ENCODE data around the gene IL17D. TPM values are rescaled to one million over a fixed set of nuclear protein-coding genes. Genes with fewer than 3 reads are reported as not detected.
"Not testable (repeated sequence)": the region's sequence is repeated elsewhere in the genome, so short reads cannot be mapped to it uniquely, and the experiment has no call there.

IL17D gene
- total and polyA plus RNA-seq, 9 donors: 1.7 to 12.6 (median 4.4) TPM

DNA sequence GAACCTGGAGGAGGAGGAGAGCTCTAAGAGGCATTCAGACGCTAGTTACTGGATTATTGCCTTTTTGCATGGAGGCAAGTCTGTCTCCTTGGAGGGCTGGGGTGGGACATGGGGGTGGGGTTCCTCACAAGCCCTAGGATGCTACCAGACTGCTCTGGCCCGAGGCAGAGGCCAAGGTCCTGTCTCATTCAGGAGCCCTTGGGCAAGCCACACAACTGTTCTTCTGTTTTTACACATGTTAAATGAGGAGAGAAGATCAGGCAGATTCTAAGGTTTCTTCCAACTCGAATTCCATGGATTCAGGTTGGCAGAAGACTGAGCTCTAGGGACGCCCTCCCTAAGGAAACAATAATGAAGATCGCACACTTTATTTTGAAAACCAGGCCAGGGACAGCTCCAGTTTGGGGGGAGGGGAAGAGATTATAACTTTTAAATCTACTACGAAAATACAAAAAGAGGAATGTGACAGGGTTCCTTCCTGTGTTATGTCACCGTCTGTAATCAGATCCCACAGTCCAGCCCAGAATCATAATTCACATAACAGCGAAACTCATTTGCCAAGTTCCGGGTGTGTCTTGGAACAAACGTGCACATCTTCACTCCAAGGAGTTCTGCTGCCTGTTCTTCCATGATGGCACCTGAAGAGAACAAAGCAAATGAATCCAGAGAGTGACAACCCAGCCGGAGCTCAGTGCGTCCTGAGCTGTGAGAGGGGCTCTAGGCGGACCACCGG is 25.2 kb downstream of the IL17D start:
- no peak for TF ChIP-seq EP300 (IDR thresholded peaks at IDR 0.05)
- no peak for TF ChIP-seq POLR2A (IDR thresholded peaks at IDR 0.05)
- TF ChIP-seq, protein P1, sequence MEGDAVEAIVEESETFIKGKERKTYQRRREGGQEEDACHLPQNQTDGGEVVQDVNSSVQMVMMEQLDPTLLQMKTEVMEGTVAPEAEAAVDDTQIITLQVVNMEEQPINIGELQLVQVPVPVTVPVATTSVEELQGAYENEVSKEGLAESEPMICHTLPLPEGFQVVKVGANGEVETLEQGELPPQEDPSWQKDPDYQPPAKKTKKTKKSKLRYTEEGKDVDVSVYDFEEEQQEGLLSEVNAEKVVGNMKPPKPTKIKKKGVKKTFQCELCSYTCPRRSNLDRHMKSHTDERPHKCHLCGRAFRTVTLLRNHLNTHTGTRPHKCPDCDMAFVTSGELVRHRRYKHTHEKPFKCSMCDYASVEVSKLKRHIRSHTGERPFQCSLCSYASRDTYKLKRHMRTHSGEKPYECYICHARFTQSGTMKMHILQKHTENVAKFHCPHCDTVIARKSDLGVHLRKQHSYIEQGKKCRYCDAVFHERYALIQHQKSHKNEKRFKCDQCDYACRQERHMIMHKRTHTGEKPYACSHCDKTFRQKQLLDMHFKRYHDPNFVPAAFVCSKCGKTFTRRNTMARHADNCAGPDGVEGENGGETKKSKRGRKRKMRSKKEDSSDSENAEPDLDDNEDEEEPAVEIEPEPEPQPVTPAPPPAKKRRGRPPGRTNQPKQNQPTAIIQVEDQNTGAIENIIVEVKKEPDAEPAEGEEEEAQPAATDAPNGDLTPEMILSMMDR (IDR thresholded peaks at IDR 0.05): no peak
- no peaks in the 10 kb centered on the region for H3K36me3 ChIP-seq
- no peak overlapping the region for H3K4me3 ChIP-seq
- WGBS, 3 donors: 80 to 84% (median 82%) methylated on average over 14 of the region's 14 CpGs
- no peaks in the 10 kb centered on the region for H3K4me1 ChIP-seq (ENCODE audit: insufficient read depth)
- no peaks in the 10 kb centered on the region for H3K9me3 ChIP-seq
- no peak overlapping the region for H3K27ac ChIP-seq
- H3K27me3 ChIP-seq: no peaks in the 10 kb centered on the region
- DNase-seq: no peak
- intact Hi-C loops (cut with DNase I): no loop called here

DNA sequence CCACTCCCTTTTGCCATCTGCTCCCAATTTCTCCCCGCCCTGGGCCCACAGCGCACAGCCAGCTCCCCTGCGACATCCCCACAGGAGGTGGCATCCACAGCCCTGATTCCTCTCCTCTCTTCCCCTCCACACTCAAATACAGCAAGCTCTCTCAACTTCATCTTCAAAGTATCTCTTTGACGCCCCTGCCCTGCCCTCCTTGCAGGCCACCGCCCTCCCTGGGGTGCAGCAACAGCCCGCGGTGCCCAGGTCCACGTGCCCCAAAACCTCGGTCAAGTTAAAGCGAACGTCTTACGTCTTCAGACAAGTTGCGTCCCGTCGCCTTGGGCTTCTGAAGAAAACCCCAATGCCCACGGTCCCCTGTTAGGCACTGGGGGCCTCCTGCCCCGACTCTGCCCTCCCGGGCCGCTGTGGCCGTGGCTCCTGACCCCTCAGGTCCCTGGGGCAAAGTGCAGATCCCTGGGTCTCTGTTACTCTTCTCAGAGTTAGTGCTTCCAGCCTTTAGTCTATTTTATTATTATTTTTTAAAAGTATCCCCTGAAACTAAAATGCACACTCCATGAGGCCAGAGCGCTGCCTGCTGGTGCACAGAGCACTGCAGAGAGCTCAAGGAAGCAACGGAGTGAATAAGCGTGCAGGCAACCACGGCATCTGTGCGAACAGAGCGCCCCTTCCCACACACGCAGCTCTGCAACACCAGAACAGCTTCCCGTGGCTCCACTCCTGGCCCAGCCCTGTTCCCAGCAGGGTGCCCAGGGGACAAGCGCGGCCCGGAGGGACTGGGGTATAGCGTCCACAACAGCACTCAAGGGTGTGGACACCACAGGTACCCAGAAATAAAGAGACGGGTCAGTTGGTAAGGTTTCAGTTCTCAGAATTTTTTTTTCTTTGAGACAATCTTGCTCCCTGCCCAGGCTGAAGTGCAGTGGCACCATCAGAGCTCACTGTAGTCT is 26.4 kb downstream of the IL17D start:
- no peak overlapping the region for H3K4me3 ChIP-seq
- TF ChIP-seq, protein P1 (IDR thresholded peaks at IDR 0.05): no peak
- TF ChIP-seq POLR2A (IDR thresholded peaks at IDR 0.05): no peak
- TF ChIP-seq EP300 (IDR thresholded peaks at IDR 0.05): no peak
- H3K27ac ChIP-seq: no peak overlapping the region
- no peaks in the 10 kb centered on the region for H3K9me3 ChIP-seq
- no peaks in the 10 kb centered on the region for H3K36me3 ChIP-seq
- WGBS, 3 donors: 95 to 96% (median 95%) methylated on average over 33 of the region's 33 CpGs
- DNase-seq: no peak
- no peaks in the 10 kb centered on the region for H3K27me3 ChIP-seq
- intact Hi-C loops (cut with DNase I): no loop called here
- no peaks in the 10 kb centered on the region for H3K4me1 ChIP-seq (ENCODE audit: insufficient read depth)

DNA sequence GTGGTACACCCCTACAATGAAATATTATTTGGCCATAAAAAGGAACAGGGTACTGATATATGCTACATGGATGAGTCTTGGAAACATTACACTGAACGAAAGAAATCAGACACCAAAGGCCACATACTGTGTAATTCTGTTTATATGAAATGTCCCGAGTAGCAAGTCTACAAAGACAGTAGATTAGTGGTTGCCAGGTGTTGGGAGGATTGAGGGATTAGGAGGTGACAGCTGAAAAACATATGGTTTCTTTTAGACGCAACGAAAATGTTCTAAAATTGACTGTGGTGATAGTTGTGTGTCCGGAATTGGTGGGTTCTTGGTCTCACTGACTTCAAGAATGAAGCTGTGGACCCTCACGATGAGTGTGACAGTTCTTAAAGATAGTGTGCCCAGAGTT is 35.1 kb downstream of the IL17D start:
- Histone ChIP-seq H3K36me3 (no peaks in the 10 kb centered on the region), H3K4me3 (no peak overlapping the region), H3K4me1 (ENCODE audit: insufficient read depth) (no peaks in the 10 kb centered on the region), H3K27ac (no peak overlapping the region), H3K27me3 (no peaks in the 10 kb centered on the region), H3K9me3 (no peaks in the 10 kb centered on the region)
- 90 to 93% (median 92%) methylated on average over 6 of the region's 6 CpGs for WGBS, 3 donors
- intact Hi-C loops (cut with DNase I): no loop called here
- TF ChIP-seq POLR2A (IDR thresholded peaks at IDR 0.05): no peak
- no peak for TF ChIP-seq EP300 (IDR thresholded peaks at IDR 0.05)
- TF ChIP-seq, protein P1 (IDR thresholded peaks at IDR 0.05): no peak
- no peak for DNase-seq

DNA sequence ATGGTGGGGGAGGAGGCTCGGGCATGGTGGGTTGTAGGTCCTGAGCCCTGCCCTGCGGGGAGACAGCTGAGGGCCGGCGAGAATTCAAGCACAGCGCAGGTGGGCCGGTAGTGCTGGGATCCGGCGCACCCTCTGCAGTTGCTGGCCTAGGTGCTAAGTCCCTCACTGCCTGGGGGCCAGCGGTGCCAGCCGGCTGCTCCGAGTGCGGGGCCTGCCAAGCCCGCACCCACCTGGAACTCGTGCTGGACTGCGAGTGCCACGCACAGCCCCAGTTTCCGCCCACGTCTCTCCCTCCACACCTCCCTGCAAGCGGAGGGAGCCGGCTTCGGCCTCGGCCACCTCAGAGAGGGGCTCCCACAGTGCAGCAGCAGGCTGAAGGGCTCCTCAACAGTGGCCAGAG is 36.5 kb downstream of the IL17D start:
- no peak overlapping the region for H3K27ac ChIP-seq
- no peak for TF ChIP-seq POLR2A (IDR thresholded peaks at IDR 0.05)
- TF ChIP-seq, protein P1 (IDR thresholded peaks at IDR 0.05): no peak
- 96 to 98% (median 96%) methylated on average over 20 to 22 of the region's 22 CpGs for WGBS, 3 donors

DNA sequence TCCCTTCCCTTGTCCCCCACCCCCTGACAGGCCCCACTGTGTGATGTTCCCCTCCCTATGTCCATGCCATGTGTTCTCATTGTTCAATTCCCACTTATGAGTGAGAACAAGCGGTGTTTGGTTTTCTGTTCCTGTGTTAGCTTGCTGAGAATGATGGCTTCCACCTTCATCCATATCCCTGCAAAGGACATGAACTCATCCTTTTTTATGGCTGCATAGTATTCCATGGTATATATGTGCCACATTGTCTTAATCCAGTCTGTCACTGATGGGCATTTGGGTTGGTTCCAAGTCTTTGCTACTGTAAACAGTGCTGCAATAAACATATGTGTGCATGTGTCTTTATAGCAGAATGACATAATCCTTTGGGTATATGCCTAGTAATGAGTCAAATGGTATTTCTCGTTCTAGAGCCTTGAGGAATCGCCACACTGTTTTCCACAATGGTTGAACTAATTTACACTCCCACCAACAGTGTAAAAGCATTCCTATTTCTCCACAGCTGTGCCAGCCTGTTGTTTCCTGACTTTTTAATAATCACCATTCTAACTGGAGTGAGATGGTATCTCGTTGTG is 40.4 kb downstream of the IL17D start:
- H3K27ac ChIP-seq; H3K36me3 ChIP-seq; intact Hi-C loops (cut with DNase I); H3K9me3 ChIP-seq; DNase-seq; H3K4me1 ChIP-seq (ENCODE audit: insufficient read depth); H3K27me3 ChIP-seq; H3K4me3 ChIP-seq: not testable (repeated sequence)
- 95 to 99% (median 97%) methylated on average over 4 of the region's 4 CpGs for WGBS, 3 donors

More for the DNA sequence above, 36.5 kb downstream of the IL17D start:
- H3K4me1 ChIP-seq (ENCODE audit: insufficient read depth): no peaks in the 10 kb centered on the region
- no peak for DNase-seq
- H3K27me3 ChIP-seq: no peaks in the 10 kb centered on the region
- intact Hi-C loops (cut with DNase I): no loop called here
- no peak overlapping the region for H3K4me3 ChIP-seq
- no peaks in the 10 kb centered on the region for H3K36me3 ChIP-seq
- no peaks in the 10 kb centered on the region for H3K9me3 ChIP-seq
